H7 (cell line): Measurements from ENCODE around the gene GABARAPL1. TPM values are rescaled to one million over a fixed set of nuclear protein-coding genes. Genes with fewer than 3 reads are reported as not detected.
"Not testable (repeated sequence)": the region's sequence is repeated elsewhere in the genome, so short reads cannot be mapped to it uniquely, and the experiment has no call there.

ENCODE experiments used
- DNase-seq: peaks from one replicate; pipeline ENCODE4 v3.0.0; 2012
- H3K27me3 ChIP-seq: 2 replicates; pipeline ENCODE4 v1.6.0; 2011; ENCODE audit warnings: mild to moderate bottlenecking, low read length; ENCODE audit not compliant: control insufficient read depth, insufficient read depth
- H3K36me3 ChIP-seq: replicated peaks from 2 replicates; pipeline ENCODE4 v1.5.1; 2011; ENCODE audit warnings: low read length; ENCODE audit not compliant: control insufficient read depth, insufficient read depth
- H3K4me3 ChIP-seq: 2 replicates; pipeline ENCODE4 v1.5.1; 2011; ENCODE audit warnings: low read depth, mild to moderate bottlenecking, control low read depth, low read length, moderate library complexity; ENCODE audit not compliant: insufficient read depth
- total RNA-seq: library from RNA; depleted of rRNA; stranded (reverse); fragments of >200 nt; shearing (Covaris generic); gene quantifications from 2 replicates; pipeline ENCODE4 v1.2.3, GENCODE V29; 2014

The GABARAPL1 gene
- total RNA-seq, 1 experiment from 2014 or later: 98.7 TPM

DNA sequence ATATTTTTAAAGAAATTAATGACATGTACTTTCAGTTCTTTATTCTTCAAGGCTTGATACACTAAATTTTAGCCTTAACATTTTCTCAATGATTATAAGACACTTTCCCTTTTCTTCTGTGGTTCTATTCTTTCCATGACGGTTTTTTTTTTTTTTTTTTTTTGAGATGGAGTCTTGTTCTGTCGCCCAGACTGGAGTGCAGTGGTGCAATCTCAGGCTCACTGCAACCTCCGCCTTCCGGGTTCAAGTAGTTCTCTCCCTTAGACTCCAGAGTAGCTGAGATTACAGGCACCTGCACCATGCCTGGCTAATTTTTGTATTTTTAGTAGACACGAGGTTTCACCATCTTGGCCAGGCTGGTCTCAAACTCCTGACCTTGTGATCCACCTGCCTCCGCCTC lies 25.7 kb upstream of the GABARAPL1 start:
- not testable (repeated sequence) for DNase-seq, H3K36me3 ChIP-seq, H3K4me3 ChIP-seq, H3K27me3 ChIP-seq

GRCh38 chr12:10189653-10190052 lies 23.0 kb upstream of the GABARAPL1 start:
- no peak overlapping the region for H3K4me3 ChIP-seq
- DNase-seq: no peak
- H3K27me3 ChIP-seq: no peaks in the 10 kb centered on the region
- no peaks in the 10 kb centered on the region for H3K36me3 ChIP-seq

- Histone ChIP-seq H3K36me3 (no peaks in the 10 kb centered on the region), H3K4me3 (no peak overlapping the region), H3K27me3 (no peaks in the 10 kb centered on the region)
- peak; percentile 76 for DNase-seq
Measured at GRCh38 chr12:10190558-10191388, 21.9 kb upstream of the GABARAPL1 start.

DNA sequence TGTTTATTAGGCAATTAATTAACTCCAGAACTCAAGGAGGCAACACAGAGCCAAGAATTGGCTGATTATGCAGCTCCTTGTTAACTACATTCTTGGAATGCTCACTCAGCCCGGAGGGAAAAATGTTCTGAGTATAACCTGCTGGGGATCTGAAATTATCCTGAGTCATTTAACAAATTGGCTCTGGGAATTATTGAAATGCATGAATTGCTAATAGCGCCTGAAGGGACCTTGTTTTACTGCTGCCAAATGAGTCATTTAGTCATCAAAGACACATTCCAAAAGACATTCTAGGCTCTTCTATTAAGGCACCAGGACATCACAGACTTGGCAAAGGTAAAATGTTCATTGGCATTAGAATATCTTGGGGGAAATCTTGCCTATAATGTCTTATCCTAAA lies 20.8 kb upstream of the GABARAPL1 start:
- H3K4me3 ChIP-seq: no peak overlapping the region
- no peaks in the 10 kb centered on the region for H3K36me3 ChIP-seq
- DNase-seq: no peak
- no peaks in the 10 kb centered on the region for H3K27me3 ChIP-seq

DNA sequence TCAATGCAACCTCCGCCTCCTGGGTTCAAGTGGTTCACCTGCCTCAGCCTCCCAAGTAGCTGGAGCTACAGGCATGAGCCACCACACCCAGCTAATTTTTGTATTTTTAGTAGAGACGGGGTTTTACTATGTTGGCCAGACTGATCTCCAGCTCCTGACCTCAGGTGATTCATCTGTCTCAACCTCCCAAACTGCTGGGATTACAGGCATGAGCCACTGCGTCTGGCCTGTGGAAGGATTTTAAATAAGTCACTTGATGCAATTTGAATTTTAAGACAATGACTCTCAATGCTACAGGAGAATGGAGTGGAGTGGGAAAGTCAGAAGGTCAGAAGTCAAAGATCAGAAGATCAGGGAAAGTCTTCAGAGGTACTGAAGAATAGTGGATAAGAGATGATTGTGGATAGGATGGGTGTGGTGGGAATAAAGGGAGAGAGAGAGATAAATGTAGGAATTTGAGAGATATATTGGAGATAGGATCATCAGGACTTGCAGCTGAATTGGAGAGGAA lies 18.5 kb upstream of the GABARAPL1 start:
- H3K4me3 ChIP-seq: no peak overlapping the region
- no peaks in the 10 kb centered on the region for H3K36me3 ChIP-seq
- no peaks in the 10 kb centered on the region for H3K27me3 ChIP-seq
- no peak for DNase-seq

DNA sequence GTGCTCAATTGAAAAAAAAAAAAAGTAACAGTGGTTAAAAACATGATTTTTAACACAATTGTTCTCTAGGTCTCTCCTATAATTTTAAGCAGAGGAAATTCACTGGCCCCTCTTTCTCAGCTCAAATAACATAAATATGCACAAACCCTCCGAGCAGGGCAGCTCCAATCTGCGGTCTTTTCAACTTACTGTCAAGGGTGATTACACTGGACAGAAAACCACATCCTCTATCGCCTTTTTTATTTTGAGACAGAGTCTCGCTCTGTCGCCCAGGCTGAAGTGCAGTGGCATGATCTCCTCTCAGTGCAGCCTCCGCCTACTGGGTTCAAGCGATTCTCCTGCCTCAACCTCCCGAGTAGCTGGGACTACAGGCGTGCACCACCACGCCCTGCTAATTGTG lies 16.5 kb upstream of the GABARAPL1 start:
- Histone ChIP-seq H3K27me3 (no peaks in the 10 kb centered on the region), H3K36me3 (no peaks in the 10 kb centered on the region), H3K4me3 (no peak overlapping the region)
- no peak for DNase-seq

DNA sequence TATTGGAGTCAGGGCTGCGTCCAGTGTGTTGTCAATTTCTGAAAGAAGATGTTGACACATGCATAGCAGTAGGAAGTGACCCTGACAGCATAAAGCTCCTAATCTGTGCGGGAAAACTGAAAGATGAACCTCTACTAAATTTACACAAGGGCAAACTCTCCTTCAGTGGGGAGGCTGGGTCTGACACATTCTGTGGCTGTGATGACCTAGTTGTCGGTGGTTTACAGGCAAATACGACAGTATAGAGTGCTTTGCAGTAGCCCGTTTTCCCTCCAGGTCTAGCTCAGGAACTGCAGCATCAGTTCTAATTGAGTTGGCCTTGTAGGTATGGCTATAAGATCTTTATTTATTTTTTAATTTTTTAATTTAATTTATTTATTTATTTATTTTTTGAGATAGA lies 14.8 kb upstream of the GABARAPL1 start:
- H3K4me3 ChIP-seq: no peak overlapping the region
- H3K27me3 ChIP-seq: no peaks in the 10 kb centered on the region
- no peaks in the 10 kb centered on the region for H3K36me3 ChIP-seq
- no peak for DNase-seq

DNA sequence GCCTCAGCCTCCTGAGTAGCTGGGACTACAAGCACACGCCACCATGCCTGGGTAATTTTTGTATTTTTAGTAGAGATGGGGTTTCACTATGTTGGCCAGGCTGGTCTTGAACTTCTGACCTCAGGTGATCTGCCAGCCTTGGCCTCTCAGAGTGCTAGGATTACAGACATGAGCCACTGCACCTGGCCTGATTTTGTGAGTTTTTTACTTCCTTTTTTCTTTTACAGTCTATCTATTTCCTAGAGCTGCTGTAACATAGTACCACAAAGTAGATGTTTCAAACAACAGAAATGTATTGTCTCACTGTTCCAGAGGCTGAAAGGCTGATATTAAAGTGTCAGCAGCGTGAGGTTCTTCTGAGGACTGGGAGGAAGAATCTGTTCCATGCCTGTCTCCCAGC lies 8.2 kb upstream of the GABARAPL1 start:
- H3K27me3 ChIP-seq, H3K36me3 ChIP-seq, H3K4me3 ChIP-seq, DNase-seq: not testable (repeated sequence)

DNA sequence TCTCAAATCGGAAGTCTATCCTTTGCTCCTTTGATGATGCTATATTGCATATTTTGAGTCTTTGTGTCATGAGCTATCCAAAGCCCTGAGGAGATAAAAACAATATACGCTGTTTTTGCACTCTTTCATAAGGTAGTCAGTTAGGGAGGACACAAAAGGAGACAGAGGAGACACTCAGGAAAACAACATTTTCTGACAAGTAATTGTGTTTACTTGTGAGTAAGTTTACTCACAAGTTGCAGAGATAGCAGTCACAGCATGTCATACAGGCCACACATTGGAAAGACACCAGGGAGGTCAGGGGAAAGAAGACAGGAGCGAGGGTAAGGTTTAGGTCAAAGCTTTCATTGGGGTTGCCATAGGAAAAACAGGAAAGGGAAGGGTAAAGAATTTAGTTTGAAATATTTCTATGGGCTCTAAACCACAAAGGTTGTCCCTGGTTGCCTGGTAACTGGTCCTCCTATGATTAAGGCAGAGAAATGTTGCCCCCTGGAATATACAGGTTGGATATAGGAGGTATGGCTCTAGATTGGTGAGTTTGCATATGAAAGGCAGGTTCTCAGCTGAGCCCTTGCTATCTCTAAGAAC lies 7.4 kb upstream of the GABARAPL1 start:
- Histone ChIP-seq H3K36me3 (no peaks in the 10 kb centered on the region), H3K27me3 (no peaks in the 10 kb centered on the region), H3K4me3 (no peak overlapping the region)
- DNase-seq: no peak

GRCh38 chr12:10207136-10207535 lies 5.5 kb upstream of the GABARAPL1 start:
- Histone ChIP-seq H3K36me3 (no peaks in the 10 kb centered on the region), H3K4me3 (no peak overlapping the region), H3K27me3 (no peaks in the 10 kb centered on the region)
- no peak for DNase-seq

- Histone ChIP-seq H3K4me3 (no peak overlapping the region), H3K27me3 (no peaks in the 10 kb centered on the region), H3K36me3 (no peaks in the 10 kb centered on the region)
- DNase-seq: no peak
Measured at GRCh38 chr12:10210225-10210624, 2.5 kb upstream of the GABARAPL1 start.

DNA sequence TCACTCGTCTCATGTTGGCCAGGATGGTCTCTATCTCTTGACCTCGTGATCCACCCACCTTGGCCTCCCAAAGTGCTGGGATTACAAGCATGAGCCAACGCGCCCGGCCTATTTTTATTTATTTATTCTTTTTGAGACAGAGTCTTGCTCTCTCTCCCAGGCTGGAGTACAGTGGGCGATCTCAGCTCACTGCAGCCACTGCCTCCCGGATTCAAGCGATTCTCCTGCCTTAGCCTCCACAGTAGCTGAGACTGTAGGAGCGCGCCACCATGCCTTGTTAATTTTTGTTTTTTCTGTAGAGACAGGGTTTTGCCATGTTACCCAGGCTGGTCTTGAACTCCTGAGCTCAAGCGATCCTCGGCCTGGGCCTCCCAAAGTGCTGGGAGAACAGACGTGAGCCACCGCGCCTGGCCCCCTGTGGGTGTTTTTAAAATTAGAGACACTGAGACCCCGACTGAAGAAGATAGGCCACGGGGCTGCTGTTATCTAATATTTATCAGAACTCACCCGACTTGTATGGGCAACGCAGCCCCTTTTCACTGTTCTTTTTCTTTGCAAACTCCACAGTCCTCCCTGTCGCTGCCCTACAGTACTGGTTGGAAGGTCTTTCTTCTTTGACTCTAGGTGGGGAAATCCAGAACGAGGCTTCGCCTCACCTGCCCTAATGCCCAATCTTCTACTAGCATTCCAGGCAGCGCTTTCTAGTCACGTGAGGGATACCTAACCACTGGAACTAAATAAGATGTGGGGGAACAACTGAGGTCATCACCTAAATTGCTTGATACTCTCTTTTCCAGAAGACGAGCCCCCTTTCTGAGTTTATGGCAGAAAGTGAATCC lies 1.4 kb upstream of the GABARAPL1 start:
- DNase-seq: no peak
- Histone ChIP-seq H3K4me3 (no peak overlapping the region), H3K27me3 (no peaks in the 10 kb centered on the region), H3K36me3 (no peaks in the 10 kb centered on the region)

DNA sequence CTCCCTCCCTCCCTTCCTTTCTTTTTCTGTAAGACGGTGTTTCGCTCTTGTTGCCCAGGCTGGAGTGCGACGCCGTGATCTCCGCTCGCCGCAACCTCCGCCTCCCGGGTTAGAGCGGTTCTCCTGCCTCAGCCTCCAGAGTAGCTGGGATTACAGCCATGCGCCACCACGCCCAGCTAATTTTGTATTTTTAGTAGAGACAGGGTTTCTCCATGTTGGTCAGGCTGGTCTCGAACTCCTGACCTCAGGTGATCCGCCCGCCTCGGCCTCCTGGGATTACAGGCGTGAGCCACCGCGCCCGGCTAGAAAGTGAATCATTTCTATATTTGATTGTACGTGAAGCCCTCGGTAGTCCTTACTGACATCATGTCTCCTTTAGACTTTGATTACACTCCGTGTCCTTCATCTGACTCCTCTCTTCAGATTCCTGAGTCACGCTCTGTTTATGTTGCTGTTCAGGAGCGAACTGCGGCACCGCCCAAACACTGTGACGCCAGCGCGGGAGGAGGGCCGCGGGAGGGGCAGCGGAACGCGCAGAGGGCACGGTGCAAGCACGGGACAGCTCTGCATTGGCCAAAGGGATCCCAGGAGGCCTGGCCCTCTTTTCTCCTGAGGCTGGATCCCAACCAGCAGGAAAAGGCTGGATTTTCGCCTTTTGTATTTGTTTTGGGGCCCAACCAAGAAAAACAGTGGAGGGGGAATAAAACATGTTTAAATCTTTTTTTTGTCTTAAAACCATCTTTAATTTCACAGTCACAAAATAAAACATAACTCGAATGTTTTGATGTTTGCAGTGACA lies 538 bp upstream of the GABARAPL1 start:
- DNase-seq: peak; percentile 94
- H3K36me3 ChIP-seq: no peaks in the 10 kb centered on the region
- H3K27me3 ChIP-seq: no peaks in the 10 kb centered on the region
- peak overlapping the region; percentile 83 for H3K4me3 ChIP-seq
